LoVo (cell line): ENCODE results near the gene ETFRF1.
A peak's percentile ranks its signal among the peaks of the same experiment; 100 is the strongest.

Experiments
- DNase-seq: peaks from one replicate; pipeline ENCODE4 v3.0.0-alpha.2; 2016; ENCODE audit warnings: low spot score

Gene ETFRF1

DNA sequence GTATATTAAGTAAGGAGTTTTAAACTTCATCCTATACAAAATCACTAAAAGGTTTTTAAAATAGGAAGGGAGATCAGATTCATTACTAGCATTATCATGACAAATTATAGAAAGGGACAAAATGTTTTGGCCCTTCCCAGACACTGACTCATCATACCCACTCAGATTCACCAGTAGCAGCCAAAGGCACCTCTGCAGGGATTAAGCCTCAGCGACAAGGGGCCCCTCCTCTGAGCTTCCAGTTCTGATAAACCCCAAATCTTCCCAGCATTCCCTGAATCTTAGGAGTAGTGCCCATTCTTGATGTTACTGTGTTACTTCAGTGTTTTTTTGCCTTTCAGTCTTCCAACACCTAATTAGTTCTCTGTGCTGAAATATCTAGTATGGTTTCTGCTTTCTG is 41.2 kb downstream of the ETFRF1 start:
- no peak for DNase-seq

DNA sequence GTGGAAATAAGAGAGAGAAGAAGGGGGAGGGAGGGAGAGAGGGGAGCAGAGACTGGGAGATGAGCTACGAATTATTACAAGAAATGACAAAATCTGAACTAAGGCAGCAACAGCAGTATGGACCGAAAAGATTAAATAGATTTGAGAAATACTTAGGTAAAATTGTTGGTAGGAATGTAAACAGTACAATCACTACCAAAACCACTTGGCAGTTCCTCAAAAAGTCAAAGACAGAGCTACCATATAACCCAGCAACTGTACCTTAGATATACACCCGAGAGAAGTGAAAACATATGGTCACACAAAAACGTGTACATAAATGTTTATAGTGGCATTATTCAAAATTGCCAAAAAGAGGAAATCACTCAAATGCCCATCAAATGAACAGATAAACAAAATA is 41.6 kb downstream of the ETFRF1 start:
- no peak for DNase-seq

- DNase-seq, result peak; percentile 54
Observed at GRCh38 chr12:25241167-25242020, 46.4 kb downstream of the ETFRF1 start.

DNA sequence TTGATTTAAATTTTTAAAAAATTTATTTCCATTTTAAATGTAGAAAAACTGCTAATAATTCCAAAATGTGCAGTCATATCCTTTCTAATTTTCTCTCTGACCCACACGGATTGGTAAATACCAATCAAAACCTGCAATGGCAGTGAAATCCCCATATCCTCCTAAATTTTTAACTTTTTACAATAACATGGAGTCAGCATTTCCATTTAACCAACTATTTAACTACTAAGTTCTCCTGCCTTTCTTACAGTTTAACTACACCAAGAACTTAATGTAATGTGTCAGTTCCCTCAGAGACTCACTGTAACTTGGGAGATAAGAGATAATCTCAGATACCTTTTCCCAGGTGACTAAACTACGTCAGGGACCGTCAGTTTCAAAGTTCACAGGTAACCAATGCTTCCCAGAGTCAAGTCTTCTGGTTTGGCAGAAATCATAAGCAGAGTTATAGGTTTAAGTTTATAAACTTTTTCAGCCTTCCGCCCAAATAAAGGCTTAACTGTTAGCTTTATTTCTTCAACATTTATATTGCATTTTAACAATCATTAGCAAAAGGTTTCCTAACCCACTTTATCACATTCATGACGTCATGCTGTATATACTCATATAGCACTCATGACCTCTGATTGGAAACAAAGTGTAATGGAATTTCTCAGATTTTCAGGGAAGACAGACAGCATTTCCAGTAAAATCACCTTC is 48.1 kb downstream of the ETFRF1 start:
- DNase-seq, result no peak

DNA sequence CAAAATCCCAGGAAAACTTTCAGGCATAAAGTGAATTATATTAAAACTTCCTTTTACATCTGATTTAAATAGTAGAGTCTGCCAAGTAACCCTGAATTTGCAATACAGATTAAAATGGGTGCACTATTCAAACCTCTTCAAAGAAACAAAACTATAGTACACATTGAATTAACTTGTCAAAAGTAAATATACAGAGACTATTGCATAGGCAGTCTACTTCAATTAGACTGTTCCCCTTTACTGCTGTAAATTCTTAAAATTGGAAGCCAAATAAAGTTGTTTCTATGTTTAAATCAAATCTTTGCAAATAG is 48.6 kb downstream of the ETFRF1 start:
- DNase-seq, result no peak

GRCh38 chr12:25245491-25245890 is 50.5 kb downstream of the ETFRF1 start:
- no peak for DNase-seq

- DNase-seq, result no peak
Observed at GRCh38 chr12:25248137-25248536, 53.1 kb downstream of the ETFRF1 start.

GRCh38 chr12:25248732-25249131 is 53.7 kb downstream of the ETFRF1 start:
- DNase-seq, result no peak

DNA sequence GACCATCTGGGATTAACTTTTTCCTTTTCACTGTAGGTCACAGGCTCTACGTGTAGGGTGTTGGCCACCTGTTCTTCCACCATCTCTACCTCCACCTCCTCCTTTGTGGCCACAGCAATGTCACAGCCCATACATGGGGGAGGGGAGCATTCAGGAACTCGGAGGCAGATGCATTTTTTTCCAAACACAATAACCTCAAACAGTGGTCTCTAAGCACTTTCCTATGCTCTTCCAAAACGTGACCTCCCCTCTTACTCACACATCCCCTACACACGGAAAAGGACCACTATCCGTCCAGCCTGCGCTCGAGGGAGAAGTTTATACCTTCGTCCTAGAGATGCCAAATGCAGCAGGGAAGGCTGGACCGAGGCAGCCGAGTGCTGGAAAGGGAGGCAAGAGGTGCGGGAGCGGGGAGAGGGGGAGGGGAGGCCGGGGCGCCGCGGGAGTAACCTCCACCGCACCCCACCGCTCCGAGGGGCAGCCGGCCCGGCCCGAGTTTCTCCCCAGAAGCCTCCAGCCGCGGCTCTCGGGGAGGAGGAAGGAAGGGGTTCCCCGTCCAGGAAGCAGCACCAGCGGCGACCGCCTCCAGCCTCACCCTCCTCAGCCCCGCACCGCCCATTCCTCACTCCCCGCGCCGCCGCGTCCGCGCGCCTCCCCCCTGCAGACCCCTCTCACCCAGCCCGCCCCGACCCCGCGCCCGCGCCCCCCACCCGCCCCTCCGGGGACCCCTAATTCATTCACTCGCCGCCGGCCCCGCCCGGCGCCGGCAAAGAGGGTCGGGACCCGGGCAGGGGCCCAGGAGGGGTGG is 55.1 kb downstream of the ETFRF1 start:
- peak; percentile 48 for DNase-seq

- peak; percentile 99 for DNase-seq
Observed at GRCh38 chr12:25250744-25251730, 56.0 kb downstream of the ETFRF1 start, which contains the start of gene KRAS. Gene KRAS, minus strand, starts transcription at chr12:25250929.

DNA sequence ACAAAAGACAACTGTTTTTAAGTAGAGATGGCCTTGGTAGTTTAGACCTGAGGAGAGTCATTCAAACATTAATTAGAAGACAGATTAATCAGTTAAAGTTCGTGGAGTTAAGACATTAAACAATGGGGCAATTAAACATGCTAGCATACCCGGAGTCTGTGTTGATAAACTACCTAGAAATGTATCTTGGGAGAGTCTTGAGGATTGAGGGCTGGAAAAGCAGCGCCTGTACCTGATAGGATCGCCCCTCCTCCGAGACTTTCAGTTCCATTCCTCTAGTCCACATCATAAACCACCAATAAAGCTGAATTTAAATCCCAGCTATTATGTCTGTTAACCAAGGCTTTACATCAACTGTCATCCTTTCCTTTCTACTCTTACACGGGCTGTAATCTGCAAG is 56.7 kb downstream of the ETFRF1 start:
- DNase-seq, result no peak

DNA sequence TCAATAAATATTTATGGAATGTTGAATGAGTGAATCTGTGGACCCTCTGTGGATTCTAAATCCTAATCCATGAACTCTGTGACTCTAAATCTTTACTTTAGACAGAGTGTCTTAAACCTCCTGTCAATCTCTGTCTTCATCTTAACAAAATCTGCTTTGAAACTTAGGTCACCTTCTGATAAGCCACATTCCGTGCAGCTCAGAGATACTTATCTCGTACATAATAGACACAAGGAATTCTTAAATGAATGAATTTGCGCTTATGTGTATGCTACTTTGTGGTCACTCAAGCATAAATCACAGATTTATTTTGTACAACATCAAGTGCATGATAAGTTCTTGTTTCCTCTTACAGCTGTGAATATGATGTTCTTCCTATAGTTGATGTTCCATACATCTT is 57.9 kb downstream of the ETFRF1 start:
- DNase-seq, result no peak

GRCh38 chr12:25253371-25254068 is 58.5 kb downstream of the ETFRF1 start:
- DNase-seq, result no peak

DNA sequence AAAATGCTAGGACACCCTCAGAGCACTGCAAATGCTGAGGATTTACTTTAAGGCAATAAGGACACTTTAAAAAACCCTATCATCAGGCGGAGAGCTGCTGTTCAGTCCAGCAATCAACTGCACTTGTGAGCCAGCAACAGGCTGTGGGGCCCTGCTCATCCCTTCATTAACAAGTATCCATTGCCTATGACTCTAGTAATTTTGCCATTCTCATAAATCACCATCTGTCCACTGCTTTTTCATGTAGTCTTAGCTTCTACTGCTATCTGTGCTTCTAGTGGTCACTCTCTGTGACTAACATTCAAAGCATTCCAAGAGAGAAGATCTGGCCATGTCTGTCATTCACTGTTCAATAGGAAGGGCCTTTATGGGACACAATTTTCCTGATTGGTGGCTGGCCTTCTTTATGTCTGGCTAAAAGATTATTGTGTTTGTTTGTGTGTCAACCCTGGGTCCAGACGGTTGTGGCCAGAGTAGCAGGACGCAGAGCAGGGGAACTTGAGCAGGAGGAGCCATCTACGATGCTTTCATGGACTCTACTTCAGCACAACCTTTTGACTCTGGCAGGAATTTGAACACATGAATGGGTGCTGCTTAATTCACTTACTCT is 59.3 kb downstream of the ETFRF1 start:
- DNase-seq, result no peak
